Endothelial cell of umbilical vein (primary cell): ENCODE results near the gene ZNF552. TPM values are rescaled to one million over a fixed set of nuclear protein-coding genes. Genes with fewer than 3 reads are reported as not detected.

Experiments
- BruUV-seq: library from RNA; stranded (reverse); fragments of 400-500 nt; replicated peaks from 2 replicates; lab custom pipeline; 2021; lab: Mats Ljungman, UMichigan
- CTCF ChIA-PET: fragments of 300-600, 350-600 bp; sonication (Branson Sonifier 250); formaldehyde crosslinking; loops from one replicate; lab custom pipeline; 2021; ENCODE audit warnings: antibody characterized with exemption, inconsistent platforms; lab: Charles Lee
- POLR2A ChIA-PET: fragments of 300-600, 350-600 bp; sonication (Branson Sonifier 250); formaldehyde crosslinking; loops from one replicate; lab custom pipeline; 2021; ENCODE audit warnings: antibody characterized with exemption, inconsistent platforms; lab: Charles Lee
- DNase-seq: peaks from one replicate; pipeline ENCODE4 v3.0.0-alpha.2; 2011; ENCODE audit warnings: low read depth, low spot score
- FAIRE-seq: peaks from 2 replicates; lab custom pipeline; 2011; peaks lifted over from hg19 to GRCh38; lab: Jason Lieb, UNC
- H2AFZ ChIP-seq: 2 replicates; pipeline ENCODE4 v1.6.0; 2012; ENCODE audit warnings: low read depth, low read length, control low read depth, inconsistent platforms
- H3K27ac ChIP-seq: 2 replicates; pipeline ENCODE4 v1.5.1; 2011; ENCODE audit warnings: low read depth, mild to moderate bottlenecking, control low read depth, low read length, moderate library complexity; ENCODE audit not compliant: insufficient read depth
- H3K27me3 ChIP-seq, 2 experiments: 2 replicates each; pipeline versions ENCODE4 v1.6.0 to v1.6.1; 2011; ENCODE audit warnings: low read length in 2 of 2, mixed read lengths in 1 of 2; ENCODE audit not compliant: control insufficient read depth in 2 of 2, insufficient read depth in 2 of 2
- H3K36me3 ChIP-seq, 2 experiments: 2 replicates in 1 of 2; 3 replicates in 1 of 2; pipeline ENCODE4 v1.5.1; 2011; ENCODE audit warnings: low read length in 2 of 2, mild to moderate bottlenecking in 1 of 2, moderate library complexity in 1 of 2; ENCODE audit not compliant: control insufficient read depth in 2 of 2, insufficient read depth in 2 of 2; ENCODE audit errors: extremely low read depth in 1 of 2
- H3K4me1 ChIP-seq: 3 replicates; pipeline ENCODE4 v1.5.1; 2011; ENCODE audit warnings: mild to moderate bottlenecking, low read length; ENCODE audit not compliant: control insufficient read depth, insufficient read depth; ENCODE audit errors: extremely low read depth
- H3K4me2 ChIP-seq: 2 replicates; pipeline ENCODE4 v1.6.1; 2011; ENCODE audit warnings: low read length, control low read depth, mixed read lengths; ENCODE audit not compliant: insufficient read depth
- H3K4me3 ChIP-seq, 3 experiments: fragments of 200-600 bp in 1 of 3; sonication (generic), shearing (Covaris generic) in 1 of 3; replicated peaks in 1 of 3; 2 replicates each; pipeline ENCODE4 v1.5.1; 2011 to 2016; ENCODE audit warnings: control low read depth in 3 of 3, low read length in 3 of 3, mild to moderate bottlenecking in 2 of 3, inconsistent platforms in 1 of 3, low read depth in 1 of 3, moderate library complexity in 1 of 3; ENCODE audit not compliant: insufficient read depth in 1 of 3
- H3K79me2 ChIP-seq: 2 replicates; pipeline ENCODE4 v1.6.0; 2012; ENCODE audit warnings: low read length, inconsistent platforms; ENCODE audit not compliant: control insufficient read depth, insufficient read depth
- H3K9ac ChIP-seq: replicated peaks from 2 replicates; pipeline ENCODE3; 2011; ENCODE audit warnings: low read length, control low read depth; ENCODE audit not compliant: insufficient read depth; ENCODE audit errors: extremely low read depth
- H3K9me1 ChIP-seq: replicated peaks from 3 replicates; pipeline ENCODE4 v1.6.0; 2011; ENCODE audit warnings: mild to moderate bottlenecking, low read length; ENCODE audit not compliant: control insufficient read depth, insufficient read depth; ENCODE audit errors: extremely low read depth
- H3K9me3 ChIP-seq: replicated peaks from 2 replicates; pipeline ENCODE4 v1.5.1; 2012; ENCODE audit warnings: low read length, inconsistent platforms; ENCODE audit not compliant: control insufficient read depth, insufficient read depth
- H4K20me1 ChIP-seq: replicated peaks from 2 replicates; pipeline ENCODE3; 2011; ENCODE audit warnings: mild to moderate bottlenecking, low read length; ENCODE audit not compliant: control insufficient read depth, insufficient read depth; ENCODE audit errors: extremely low read depth
- FOS ChIP-seq: IDR thresholded peaks from 2 replicates; pipeline ENCODE4 v1.6.1; 2011; ENCODE audit warnings: mild to moderate bottlenecking, low read length, moderate library complexity, borderline replicate concordance; ENCODE audit not compliant: insufficient read depth
- GATA2 ChIP-seq: IDR thresholded peaks from 2 replicates; pipeline ENCODE4 v1.7.0; 2011; ENCODE audit warnings: low read depth, mild to moderate bottlenecking, moderate library complexity, mixed read lengths, low read length; ENCODE audit not compliant: insufficient read length, insufficient read depth
- JUN ChIP-seq: IDR thresholded peaks from 2 replicates; pipeline ENCODE4 v1.6.1; 2011; ENCODE audit warnings: borderline replicate concordance, low read depth; ENCODE audit not compliant: insufficient read length, insufficient read depth
- MYC ChIP-seq: IDR thresholded peaks from one replicate; pipeline ENCODE4 v1.6.1; 2011; ENCODE audit warnings: mild to moderate bottlenecking, low read depth, low read length
- POLR2AphosphoS5 ChIP-seq: IDR thresholded peaks from 2 replicates; pipeline ENCODE4 v1.6.1; 2012; ENCODE audit warnings: low read depth, mild to moderate bottlenecking, control low read depth, low read length, moderate library complexity; ENCODE audit not compliant: insufficient read depth
- dilution Hi-C: fragments of 300-500 bp; cut with MboI; formaldehyde crosslinking; loops from one replicate; pipeline ENCODE4 v1.15.0; 2019; ENCODE audit warnings: low sequenced_read_pairs; ENCODE audit not compliant: extremely low pct_ligation_motif_present
- intact Hi-C: fragments of 100-400 bp; cut with micrococcal nuclease; formaldehyde crosslinking; loops from one replicate; pipeline ENCODE4 v1.10.0; 2022
- polyA plus RNA-seq, 4 experiments: library from polyadenylated mRNA; depleted of rRNA in 3 of 4; stranded (reverse) in 3 of 4; unstranded in 1 of 4; fragments of >200 nt; gene quantifications; 2 replicates each; pipeline versions ENCODE4 v1.2.1 to v1.2.3, GENCODE V29; 2011 to 2012; ENCODE audit warnings: missing spikeins in 1 of 4
- total RNA-seq: library from RNA; stranded (reverse); gene quantifications from 2 replicates; pipeline ENCODE4 v1.2.3, GENCODE V29; 2021
- TF ChIP-seq, protein P1 (sequence below), 2 donors: IDR thresholded peaks; 1 replicate in 1 of 2; 2 replicates in 1 of 2; pipeline ENCODE4 v1.5.1; 2011; ENCODE audit warnings: low read length in 2 of 2, mild to moderate bottlenecking in 2 of 2, moderate library complexity in 2 of 2, control low read depth in 1 of 2, inconsistent platforms in 1 of 2, low read depth in 1 of 2; ENCODE audit not compliant: insufficient read depth in 1 of 2; ENCODE audit errors: extremely low read depth in 1 of 2

The ZNF552 gene
- total and polyA plus RNA-seq, 2 donors (not counting 3 experiments of a cell fraction or from before 2014, with no cell fraction given) = 3.0 to 6.1 TPM

DNA sequence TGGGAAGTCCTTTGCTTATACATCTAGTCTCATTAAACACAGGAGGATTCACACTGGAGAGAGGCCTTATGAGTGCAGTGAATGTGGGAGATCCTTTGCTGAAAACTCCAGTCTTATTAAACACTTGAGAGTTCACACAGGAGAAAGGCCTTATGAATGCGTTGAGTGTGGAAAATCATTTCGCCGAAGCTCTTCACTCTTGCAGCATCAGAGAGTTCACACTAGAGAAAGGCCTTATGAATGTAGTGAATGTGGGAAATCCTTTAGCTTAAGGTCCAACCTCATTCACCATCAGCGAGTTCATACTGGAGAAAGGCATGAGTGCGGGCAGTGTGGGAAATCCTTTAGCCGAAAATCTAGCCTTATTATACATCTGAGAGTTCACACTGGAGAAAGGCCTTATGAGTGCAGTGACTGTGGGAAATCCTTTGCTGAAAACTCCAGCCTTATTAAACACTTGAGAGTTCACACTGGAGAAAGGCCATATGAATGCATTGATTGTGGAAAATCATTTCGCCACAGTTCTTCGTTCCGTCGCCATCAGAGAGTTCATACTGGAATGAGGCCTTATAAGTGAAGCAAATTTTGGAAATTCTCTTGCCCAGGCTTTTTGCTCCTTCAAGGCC is 35.4 kb downstream of the ZNF552 start:
- no peak overlapping the region for H2AFZ ChIP-seq
- no TSS peak for BruUV-seq
- H4K20me1 ChIP-seq = no peaks in the 10 kb centered on the region
- no peak for DNase-seq
- H3K27me3 ChIP-seq = no peaks in the 10 kb centered on the region
- H3K9ac ChIP-seq = no peak overlapping the region
- intact Hi-C loops = no loop called here
- no peak for FAIRE-seq
- TF ChIP-seq MYC (no peak), JUN (no peak), GATA2 (no peak), FOS (no peak), POLR2AphosphoS5 (no peak)
- TF ChIP-seq, protein P1, sequence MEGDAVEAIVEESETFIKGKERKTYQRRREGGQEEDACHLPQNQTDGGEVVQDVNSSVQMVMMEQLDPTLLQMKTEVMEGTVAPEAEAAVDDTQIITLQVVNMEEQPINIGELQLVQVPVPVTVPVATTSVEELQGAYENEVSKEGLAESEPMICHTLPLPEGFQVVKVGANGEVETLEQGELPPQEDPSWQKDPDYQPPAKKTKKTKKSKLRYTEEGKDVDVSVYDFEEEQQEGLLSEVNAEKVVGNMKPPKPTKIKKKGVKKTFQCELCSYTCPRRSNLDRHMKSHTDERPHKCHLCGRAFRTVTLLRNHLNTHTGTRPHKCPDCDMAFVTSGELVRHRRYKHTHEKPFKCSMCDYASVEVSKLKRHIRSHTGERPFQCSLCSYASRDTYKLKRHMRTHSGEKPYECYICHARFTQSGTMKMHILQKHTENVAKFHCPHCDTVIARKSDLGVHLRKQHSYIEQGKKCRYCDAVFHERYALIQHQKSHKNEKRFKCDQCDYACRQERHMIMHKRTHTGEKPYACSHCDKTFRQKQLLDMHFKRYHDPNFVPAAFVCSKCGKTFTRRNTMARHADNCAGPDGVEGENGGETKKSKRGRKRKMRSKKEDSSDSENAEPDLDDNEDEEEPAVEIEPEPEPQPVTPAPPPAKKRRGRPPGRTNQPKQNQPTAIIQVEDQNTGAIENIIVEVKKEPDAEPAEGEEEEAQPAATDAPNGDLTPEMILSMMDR (IDR thresholded peaks at IDR 0.05; ENCODE audit: extremely low read depth in 1 of 2, insufficient read depth in 1 of 2, low read depth in 1 of 2, low read length in 2 of 2) = no peak
- H3K9me1 ChIP-seq = no peaks in the 10 kb centered on the region
- H3K4me3 ChIP-seq = no peak overlapping the region
- ChIA-PET POLR2A (no interaction called here), CTCF (no interaction called here)
- no peaks in the 10 kb centered on the region for H3K4me1 ChIP-seq
- peaks cover 20% of the 10 kb centered on the region for H3K9me3 ChIP-seq
- H3K27ac ChIP-seq = no peak overlapping the region
- peaks cover 30% of the 10 kb centered on the region for H3K79me2 ChIP-seq
- H3K4me2 ChIP-seq = no peak overlapping the region
- dilution Hi-C loops = no loop called here
- H3K36me3 ChIP-seq = peaks cover 23 to 27% of the 10 kb centered on the region in 2 experiments
